ENCODE results near the gene CLEC3A. TPM values are rescaled to one million over a fixed set of nuclear protein-coding genes. Genes with fewer than 3 reads are reported as not detected.
"Not testable (repeated sequence)": the region's sequence is repeated elsewhere in the genome, so short reads cannot be mapped to it uniquely, and the experiment has no call there.

The CLEC3A gene
- polyA plus RNA-seq, 4 donors, result 0.18 to 0.52 (median 0.21) TPM; not detected in 1

DNA sequence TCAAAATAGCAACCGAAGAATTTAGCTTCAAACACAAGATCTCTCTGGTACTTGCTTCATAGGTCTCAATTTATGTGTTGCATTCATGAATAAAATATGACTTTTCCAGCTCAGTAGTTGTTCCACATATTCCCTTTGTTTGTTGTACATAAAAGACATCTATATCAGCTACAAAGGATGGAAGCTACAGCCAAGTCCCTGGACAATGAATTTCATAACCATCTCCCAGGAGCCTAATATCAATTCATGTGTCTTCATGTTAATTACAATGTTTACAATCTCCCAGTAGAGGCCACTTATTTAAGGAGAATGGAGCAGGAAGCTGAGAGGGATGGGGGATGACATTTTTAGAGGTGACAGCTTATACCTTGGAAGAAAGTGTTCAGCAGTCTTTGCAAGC, 3.3 kb downstream of the CLEC3A start:
- no peak for DNase-seq (ENCODE audit: low read depth in 4 of 4, low spot score in 2 of 4)

DNA sequence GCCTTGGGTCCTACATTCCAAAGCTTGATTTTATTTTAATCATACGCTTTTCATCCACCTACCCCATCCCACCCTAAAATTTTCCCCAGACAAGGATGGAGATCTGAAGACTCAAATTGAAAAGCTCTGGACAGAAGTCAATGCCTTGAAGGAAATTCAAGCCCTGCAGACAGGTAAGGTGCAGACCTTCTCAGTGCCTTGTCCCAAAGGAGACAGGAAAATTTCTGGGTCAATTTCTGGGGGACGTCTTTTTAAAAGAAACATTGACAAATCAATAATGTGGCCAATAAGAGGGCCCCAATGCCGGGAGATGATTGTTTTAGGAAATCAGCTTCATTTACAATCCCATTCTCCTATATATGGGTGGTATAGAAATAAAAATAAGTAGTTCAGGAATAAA, 5.7 kb downstream of the CLEC3A start:
- DNase-seq (ENCODE audit: low read depth in 4 of 4, low spot score in 2 of 4), result no peak

DNA sequence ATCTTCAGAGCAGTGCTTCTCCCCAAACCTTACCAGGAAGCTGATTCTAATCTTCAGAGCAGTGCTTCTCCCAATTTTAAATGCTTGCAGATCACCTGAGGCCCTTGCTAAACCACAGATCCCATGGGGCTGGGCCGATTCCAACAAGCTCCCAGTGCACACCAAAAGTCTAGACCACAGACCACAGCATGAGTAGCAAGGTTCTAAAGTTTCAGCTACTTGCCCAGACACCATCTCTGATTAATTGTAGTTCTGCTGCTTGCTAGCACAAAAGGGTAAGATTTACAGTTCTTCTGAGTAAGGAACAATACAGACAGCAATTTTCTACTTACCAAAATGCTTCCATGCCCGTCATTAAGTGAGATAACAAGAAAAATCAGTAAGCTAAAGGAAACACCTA, 12.2 kb downstream of the CLEC3A start:
- DNase-seq (ENCODE audit: low read depth in 4 of 4, low spot score in 2 of 4), result no peak

DNA sequence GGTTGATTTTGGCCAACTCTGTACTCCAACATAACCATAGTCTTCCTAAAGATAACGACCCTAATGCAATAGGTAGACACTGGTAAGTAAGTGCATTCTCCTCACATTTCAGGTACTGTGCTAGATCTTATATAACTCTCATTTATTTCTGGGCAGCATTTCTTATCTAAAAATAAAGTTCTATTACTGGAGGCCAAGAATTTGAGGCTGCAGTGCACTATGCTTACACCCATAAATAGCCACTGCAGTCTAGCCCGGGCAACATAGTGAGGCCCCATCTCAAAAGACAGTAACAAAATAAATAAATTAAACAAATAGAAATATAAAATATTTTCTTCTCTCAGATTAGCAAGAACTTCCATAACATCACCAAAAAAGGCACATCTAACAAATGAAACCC, 12.7 kb downstream of the CLEC3A start:
- DNase-seq (ENCODE audit: low read depth in 4 of 4, low spot score in 2 of 4), result no peak

DNA sequence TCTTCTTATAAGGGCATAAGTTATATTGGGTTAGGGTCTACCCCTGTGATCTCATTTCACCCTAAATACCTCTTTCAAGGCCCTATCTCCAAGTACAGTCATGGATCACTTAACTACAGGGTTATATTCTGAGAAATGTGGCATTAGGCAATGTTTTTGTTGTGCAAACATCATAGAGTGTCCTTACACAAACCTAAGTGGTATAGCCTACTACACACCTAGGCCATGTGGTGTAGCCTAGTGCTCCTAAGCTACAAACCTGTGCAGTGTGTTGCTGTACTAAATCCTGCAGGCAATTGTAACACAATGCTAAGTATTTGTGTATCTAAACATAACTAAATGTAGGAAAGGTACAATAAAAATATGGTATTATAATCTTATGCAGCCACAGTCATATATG, 18.0 kb downstream of the CLEC3A start:
- DNase-seq (ENCODE audit: low read depth in 4 of 4, low spot score in 2 of 4), result no peak

DNA sequence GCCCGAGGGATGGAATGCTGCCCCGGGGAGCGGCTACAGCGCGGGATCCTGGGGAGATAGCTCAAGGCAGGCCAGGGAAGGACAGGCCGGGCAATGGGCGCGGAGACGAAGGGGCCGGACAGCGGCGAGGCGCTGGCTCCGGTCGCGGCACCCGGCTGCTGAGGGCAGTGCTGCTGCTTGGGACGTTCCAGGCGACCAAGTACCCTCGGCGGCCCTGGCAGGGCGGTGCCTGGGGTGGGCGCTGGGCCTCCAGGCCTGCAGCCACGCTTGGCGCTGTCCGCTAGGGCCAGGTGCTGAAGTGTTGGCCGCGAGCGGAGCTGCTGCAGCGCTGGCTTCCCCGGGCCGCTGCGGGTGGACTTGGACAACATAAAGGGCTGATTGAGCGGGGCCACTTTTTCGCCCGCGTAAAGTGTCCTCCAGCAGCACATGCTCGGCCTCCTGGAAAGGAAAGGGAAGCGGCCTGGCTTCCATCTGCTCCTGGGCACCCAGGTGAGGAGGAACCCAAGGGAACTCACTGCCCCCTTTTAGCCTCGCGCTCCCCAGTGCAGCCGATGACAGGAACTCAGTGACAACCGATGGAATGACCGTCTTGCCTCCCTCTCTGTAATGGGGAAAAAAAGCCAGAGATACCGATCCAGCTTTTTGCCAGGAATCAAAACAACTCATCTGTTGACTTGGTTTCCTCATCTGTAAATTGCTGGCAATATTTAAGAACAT, 23.7 kb downstream of the CLEC3A start:
- DNase-seq (ENCODE audit: low read depth in 4 of 4, low spot score in 2 of 4), result peak; percentile 65 to 83 (median 71)

DNA sequence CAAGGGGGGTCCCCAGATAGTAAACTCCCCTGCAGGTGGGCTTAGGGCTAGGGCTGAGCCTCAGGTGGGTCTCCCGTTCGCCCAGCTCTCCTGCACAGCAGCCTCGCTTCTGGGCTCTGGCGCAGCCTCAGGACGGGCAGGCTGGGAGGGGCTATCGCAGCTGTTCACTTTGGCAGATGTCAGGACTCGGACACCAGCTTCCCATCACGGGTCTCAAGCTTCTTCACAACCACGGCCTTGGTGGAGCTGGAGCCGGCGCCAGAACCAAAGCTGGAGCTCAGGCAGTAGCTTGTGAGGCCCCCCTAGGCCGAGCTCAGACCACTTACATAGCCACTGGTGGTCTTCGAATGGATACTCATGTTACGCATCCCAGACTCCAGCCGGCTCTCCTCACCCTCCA, 26.0 kb downstream of the CLEC3A start:
- no peak for DNase-seq (ENCODE audit: low read depth in 4 of 4, low spot score in 2 of 4)

DNA sequence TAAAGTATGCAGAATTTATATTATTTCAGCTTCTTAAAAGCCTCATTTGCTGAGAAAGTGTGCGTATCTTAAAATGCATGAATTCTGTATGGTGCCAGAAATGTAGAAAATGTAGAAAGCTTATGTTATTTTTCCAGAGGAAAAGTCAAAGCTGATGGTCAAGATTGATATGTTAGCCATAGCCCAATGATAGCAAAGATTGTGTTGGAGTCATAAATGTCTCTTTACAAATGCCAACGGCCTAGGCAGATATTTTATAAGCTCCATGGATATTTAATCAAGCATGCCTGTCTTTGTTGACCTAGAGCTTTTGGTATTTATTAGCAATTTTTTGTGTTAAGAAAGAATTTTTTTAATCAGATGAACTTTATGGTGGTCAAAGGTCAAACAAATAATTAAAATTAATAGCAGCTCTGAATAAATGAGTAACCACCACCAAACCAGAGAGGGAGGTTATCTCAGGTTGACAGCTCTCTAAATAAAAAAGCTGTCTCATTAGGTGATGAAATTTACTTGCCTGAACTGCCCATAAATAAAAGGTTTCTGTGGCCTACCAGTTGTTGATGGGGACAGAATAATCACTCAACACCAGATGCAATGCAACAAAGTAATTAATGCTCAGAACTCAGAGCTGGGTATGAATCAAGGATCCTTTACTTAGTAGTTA, 28.5 kb downstream of the CLEC3A start:
- DNase-seq (ENCODE audit: low read depth in 4 of 4, low spot score in 2 of 4), result no peak

DNA sequence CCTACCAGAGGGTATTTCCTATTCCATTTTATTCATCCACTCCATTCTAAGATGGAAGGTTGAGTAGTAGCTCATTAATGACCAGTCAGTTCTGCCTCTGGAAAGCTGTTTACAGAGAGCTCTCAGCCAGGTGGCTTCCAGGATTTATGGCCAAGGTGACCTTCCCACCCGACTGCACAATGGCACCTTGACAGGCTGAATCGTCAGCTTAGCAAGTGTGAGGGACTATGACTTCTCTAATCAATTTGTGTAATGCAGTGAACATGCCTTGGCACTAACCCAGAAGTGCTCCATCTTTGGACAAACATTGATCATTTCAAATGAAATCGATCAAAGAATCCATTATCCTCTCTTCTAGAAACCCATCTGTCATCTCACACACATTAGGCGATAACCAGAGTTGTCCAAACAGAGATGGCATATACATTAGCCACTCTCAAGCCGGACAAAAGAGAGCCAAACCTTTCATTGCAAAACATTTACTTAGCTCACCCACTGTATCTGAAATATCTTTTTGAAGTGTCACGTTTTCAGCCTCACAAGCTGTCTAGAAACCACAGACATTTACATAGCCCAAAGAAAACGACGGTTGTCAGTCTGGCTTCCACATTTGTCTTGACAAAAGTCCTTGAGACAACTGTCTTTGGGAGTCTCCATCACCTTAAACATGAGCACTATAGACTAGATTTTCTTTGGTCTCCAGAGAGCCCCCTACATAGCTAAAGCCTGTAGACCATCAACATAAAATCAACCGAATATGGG, 35.6 kb downstream of the CLEC3A start:
- no peak for DNase-seq (ENCODE audit: low read depth in 4 of 4, low spot score in 2 of 4)

DNA sequence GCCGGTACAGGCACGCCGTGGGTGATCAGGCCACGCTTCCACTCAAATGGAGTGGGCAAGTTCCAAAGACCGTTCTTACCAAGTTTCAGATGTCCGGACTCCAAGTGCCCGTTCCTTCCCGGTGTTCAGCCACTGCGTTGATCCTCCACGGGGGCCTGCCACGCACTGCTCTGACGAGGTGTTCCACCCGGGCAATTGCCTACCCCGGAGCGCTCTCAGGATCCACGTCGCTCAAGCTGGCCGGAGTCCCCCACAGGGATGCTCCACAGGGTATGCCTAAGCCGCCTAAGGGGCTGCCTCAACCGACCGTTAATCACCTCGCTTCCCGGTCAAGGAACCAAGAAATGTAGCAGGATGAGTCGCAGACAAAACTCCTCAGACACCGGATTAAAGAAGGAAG, 37.5 kb downstream of the CLEC3A start:
- not testable (repeated sequence) for DNase-seq (ENCODE audit: low read depth in 4 of 4, low spot score in 2 of 4)

DNA sequence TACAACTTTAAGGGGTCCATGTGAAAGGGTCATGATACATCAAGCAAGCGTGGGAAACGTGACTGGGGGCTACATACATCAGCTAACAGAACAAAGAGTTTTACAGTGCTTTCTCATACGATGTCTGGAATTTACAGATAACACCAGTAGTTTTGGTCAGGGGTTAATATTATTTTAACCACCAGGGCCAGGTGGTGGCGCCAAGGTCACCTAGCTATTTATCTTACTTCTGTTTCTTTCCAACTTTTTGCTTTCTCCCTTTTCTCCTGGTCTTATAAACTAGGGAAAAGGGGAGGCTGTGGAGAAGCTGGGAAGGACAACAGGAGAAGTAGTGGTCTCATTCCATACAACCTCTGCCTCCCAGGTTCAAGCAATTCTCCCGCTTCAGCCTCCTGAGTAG, 37.9 kb downstream of the CLEC3A start:
- no peak for DNase-seq (ENCODE audit: low read depth in 4 of 4, low spot score in 2 of 4)

DNA sequence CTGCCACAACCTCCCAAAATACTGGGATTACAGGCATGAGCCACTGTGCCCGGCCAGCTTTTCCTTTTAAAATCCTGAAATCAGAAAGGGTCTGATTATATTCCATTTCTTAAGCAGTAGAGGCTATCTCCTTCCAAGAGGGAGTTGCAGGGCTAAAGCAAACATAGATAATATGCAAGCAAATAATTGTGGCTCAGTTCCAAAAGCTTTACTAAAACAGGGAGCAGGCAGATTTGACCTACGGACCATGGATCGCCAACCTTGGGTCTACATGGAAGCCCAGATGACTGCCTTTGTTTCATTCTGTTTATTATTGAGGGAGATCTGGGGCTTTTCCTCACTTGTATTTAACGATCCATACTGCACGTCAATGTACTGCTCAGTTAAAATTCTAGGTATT, 38.5 kb downstream of the CLEC3A start:
- DNase-seq (ENCODE audit: low read depth in 4 of 4, low spot score in 2 of 4), result no peak

DNA sequence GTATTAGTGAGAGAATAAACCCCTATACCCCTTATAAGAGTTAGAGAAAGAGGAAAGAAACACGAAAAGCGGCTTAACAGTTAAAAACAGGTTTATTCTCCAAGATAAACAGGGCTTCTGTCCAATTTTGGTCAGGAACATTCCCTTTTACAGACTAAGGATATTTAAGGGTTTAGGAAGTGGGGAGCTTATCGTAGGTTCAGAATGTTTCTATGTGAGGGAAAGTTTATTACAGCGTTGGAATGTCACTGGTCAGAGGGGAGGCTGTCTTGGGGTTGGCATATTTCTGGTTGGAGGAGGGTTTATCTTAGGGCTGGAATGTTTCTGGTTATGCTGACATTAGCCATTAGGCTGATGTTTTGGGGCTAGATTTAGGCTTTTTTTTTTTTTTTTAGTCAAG, 43.0 kb downstream of the CLEC3A start:
- no peak for DNase-seq (ENCODE audit: low read depth in 4 of 4, low spot score in 2 of 4)

DNA sequence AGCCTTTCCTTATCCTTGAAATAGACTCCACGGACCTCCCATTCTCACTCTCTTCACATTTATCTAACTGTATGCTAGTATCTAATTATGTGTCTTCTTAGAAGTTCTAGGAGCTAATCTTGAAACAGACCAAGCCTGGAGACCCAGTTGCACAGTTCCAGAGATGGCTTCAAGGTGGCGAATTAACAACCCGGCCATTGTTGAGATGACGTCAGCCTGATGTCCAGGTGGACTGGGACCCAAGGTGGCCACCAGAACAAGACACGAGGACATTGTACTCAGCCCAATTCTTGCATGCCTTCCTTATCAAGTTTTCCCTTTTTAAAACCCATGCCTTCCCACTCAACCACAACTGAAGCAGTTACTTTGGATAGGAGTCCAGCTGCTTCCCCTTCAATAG, 47.6 kb downstream of the CLEC3A start:
- no peak for DNase-seq (ENCODE audit: low read depth in 4 of 4, low spot score in 2 of 4)

DNA sequence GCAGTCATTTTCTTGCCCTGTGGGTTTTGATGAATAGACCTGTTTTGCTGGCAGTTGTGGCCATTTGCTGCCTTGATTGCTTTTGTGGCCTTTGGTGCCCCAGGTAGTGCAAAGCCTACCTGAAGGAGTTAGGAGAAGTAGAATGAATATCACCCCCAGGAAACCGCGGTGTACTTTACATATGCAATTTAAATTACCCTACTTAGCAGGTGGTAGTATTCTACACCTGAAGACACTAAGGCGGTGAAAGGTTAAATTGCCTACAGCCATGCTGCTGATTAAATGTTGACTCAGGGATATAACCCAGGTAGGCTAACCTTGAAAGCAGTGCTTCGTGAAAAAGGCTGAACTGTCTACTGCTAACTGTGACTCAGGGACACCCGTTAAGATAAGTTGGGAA, 49.9 kb downstream of the CLEC3A start:
- no peak for DNase-seq (ENCODE audit: low read depth in 4 of 4, low spot score in 2 of 4)

DNA sequence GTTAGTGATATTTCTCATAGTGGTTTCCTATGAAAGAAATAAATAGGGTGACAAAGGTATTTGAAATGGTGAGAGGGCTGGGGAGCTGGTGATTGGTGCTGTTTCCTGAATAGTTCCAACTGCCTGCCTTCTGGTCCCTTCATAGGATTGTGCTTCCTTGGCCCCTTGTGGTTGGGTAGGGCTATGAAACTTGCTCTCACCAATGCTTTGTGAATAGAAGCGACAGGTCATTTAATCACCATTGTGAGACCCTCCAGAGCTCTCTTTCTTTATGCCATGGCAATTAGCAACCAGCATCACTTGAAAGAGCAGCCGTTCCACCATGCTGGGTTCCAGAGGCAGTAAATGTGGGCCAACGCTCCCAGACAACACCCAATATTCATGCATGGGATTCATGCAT, 53.5 kb downstream of the CLEC3A start:
- no peak for DNase-seq (ENCODE audit: low read depth in 4 of 4, low spot score in 2 of 4)

DNA sequence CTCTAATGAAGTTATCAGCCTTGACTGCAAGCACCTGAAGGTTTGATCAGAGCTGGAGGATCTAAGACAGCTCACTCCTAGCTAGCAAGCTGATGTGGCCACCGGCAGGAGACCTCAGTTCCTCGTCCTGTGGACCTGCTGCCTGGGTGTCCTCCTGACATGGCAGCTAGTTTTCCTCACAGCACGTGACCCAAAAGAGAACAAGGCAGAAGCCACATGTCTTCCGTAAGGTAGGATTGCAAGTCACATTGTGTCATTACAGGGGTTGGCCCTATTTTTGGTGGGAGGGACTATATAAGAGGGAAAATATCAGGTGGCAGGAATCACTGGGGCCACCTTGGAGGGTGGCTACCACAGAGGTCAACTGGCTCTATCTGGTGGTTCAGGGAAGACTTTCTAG, 59.0 kb downstream of the CLEC3A start:
- no peak for DNase-seq (ENCODE audit: low read depth in 4 of 4, low spot score in 2 of 4)

Other genes starting within 250 kb of the CLEC3A start
- 1 to 10 TPM; 3.6 to 5.1 (median 4.8) TPM for gene VAT1L, start 234.0 kb upstream of the CLEC3A start, polyA plus RNA-seq (ENCODE audit: insufficient read length in 4 of 4)
- 10 to 100 TPM; 32.7 to 42.3 (median 37.2) TPM for gene WWOX, start 77.1 kb downstream of the CLEC3A start, polyA plus RNA-seq (ENCODE audit: insufficient read length in 4 of 4)